ENCODE data around the gene ADAMTSL5. TPM values are rescaled to one million over a fixed set of nuclear protein-coding genes. Genes with fewer than 3 reads are reported as not detected.

ADAMTSL5 gene
- total and polyA plus RNA-seq, 10 donors = 0.13 to 2.0 (median 0.50) TPM

DNA sequence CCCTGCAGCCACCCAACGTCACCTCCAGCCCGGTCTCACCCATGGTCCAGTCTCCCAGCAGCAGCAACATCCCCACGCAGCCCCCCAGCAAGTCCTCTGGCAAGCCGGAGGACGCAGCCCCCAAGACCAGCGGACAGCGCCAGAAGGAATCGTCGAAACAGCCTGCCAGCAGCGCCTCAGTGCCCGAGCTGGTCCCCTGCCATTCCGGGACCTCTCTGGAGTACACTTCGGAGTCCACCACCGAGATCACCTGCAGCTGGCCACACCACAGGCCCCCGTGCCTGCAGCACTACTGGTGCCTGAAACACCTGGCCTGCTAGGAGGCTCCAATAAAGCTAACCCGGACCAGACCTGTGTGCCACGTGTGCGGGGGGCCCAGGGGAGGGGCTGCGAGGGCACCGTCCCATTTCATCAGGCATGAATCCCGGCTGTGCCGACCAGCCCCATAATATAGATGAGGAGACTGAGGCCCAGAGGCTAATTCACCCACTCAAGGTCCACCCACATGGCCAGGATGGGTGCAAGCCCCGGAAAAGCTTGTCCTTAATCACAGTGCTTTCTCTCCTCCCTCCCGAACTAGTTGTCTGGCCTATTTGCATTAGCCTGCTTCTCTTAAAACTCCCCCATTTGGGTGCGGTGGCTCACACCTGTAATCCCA lies 15.1 kb downstream of the ADAMTSL5 start:
- TF ChIP-seq, protein P1, sequence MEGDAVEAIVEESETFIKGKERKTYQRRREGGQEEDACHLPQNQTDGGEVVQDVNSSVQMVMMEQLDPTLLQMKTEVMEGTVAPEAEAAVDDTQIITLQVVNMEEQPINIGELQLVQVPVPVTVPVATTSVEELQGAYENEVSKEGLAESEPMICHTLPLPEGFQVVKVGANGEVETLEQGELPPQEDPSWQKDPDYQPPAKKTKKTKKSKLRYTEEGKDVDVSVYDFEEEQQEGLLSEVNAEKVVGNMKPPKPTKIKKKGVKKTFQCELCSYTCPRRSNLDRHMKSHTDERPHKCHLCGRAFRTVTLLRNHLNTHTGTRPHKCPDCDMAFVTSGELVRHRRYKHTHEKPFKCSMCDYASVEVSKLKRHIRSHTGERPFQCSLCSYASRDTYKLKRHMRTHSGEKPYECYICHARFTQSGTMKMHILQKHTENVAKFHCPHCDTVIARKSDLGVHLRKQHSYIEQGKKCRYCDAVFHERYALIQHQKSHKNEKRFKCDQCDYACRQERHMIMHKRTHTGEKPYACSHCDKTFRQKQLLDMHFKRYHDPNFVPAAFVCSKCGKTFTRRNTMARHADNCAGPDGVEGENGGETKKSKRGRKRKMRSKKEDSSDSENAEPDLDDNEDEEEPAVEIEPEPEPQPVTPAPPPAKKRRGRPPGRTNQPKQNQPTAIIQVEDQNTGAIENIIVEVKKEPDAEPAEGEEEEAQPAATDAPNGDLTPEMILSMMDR (IDR thresholded peaks at IDR 0.05 in 8 of 11, conservative IDR thresholded peaks at IDR 0.05 in 3 of 11) = no peak
- no peak for TF ChIP-seq POLR2A (IDR thresholded peaks at IDR 0.05)
- Histone ChIP-seq H3K27me3 (replicated peaks in 1 of 7) (peaks cover 0 to 58% (median 20%) of the 10 kb centered on the region in 7 donors), H3K9me3 (no peaks in the 10 kb centered on the region), H3K27ac (no peak overlapping the region), H3K36me3 (no peaks in the 10 kb centered on the region), H3K4me1 (no peaks in the 10 kb centered on the region), H3K4me3 (no peak overlapping the region)
- WGBS, 5 donors = 82 to 87% (median 85%) methylated on average over 21 to 25 of the region's 25 CpGs
- intact Hi-C loops (cut with DNase I; ENCODE audit: low total_unique reads) = no loop called here
- DNase-seq = no peak

DNA sequence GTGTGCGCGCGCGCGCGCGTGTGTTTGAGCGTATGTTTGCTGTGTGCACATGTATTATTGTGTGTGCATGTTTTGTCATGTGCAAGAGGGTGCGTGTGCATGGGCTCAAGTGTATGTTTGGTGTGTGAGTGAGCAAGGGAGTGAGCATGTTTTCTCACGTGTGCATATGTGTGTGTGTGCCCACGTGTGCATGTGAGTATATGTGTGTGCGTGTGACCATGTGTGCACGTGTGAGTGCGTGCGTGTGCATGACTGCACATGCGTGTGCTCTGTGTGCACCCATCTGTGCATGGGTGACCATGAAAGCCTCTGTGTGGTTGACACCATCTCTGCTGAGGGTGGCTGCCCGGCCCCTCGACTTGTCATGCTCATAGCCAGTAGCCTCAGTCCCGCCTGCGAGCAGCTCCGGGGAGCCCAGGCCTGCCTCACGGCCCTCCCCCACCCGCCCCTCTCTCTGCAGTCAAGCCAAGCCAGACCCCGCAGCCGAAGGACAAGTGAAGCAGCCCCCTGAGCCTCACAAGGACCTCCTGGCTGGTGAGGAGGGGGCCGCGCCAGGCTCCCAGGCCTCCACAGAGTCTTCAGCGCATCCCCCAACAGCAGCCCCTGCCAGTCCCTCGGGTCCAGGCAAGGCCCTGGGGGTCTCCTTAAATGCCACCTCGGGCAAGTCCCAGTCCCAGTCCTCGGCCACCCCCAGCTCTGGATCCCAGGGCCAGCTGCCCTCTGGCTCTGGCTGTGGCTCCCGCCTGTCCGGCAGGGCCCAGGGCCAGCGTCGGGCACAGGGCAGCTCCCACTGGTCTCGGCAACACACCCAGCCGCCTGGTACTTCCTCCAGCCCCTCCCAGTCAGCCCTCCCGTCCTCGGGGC lies 15.9 kb downstream of the ADAMTSL5 start:
- DNase-seq = no peak
- peaks cover 0 to 58% (median 16%) of the 10 kb centered on the region in 7 donors for H3K27me3 ChIP-seq (replicated peaks in 1 of 7)
- peaks cover 0 to 7% (median under 1%) of the 10 kb centered on the region in 6 donors for H3K4me1 ChIP-seq
- TF ChIP-seq, protein P1 (IDR thresholded peaks at IDR 0.05 in 8 of 11, conservative IDR thresholded peaks at IDR 0.05 in 3 of 11) = no peak
- no peak for TF ChIP-seq POLR2AphosphoS5 (IDR thresholded peaks at IDR 0.05)
- no peak for TF ChIP-seq POLR2A (IDR thresholded peaks at IDR 0.05)
- no peak overlapping the region for H3K27ac ChIP-seq
- H3K36me3 ChIP-seq = no peaks in the 10 kb centered on the region
- no peak overlapping the region for H3K4me3 ChIP-seq
- 71 to 82% (median 74%) methylated on average over 25 to 39 of the region's 39 CpGs for WGBS, 5 donors
- intact Hi-C loops (cut with DNase I; ENCODE audit: low total_unique reads) = no loop called here
- no peaks in the 10 kb centered on the region for H3K9me3 ChIP-seq

DNA sequence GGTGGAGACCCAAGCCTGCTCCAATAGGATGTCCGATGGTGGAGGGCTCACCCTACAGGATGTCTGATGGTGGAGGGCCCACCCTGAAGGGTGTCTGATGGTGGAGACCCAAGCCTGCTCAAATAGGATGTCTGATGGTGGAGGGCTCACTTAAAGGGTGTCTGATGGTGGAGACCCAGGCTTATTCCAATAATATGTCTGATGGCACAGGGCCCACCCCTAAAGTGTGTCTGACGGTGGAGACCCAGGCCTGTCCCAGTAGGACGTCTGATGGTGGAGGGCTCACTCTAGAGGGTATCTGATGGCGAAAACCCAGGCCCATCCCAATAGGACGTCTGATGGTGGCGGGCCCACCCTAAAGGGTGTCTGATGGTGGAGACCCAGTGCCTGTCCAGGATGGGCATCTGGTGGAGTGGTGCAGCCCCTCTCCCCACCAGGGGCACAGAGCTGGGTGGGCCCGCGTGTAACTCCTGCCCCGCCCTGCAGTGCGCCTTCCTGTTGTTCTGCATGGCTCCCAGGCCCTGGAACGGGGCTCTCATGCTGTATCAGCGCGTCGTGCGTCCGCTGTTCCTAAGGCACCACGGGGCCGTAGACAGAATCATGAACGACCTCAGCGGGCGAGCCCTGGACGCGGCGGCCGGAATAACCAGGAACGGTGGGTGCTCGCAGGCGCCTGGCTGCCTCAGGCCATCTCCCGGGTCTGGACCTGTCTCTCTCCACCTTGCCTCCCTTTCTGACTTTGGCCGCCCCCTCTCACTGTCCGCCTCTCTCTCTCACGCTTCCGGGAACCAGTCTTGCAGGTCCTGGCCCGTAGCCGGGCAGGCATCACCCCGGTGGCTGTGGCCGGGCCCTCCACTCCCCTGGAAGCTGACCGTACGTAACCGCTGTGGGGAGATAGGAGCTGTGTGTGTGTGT lies 16.8 kb downstream of the ADAMTSL5 start:
- no peak for DNase-seq
- Histone ChIP-seq H3K9me3 (no peaks in the 10 kb centered on the region), H3K27ac (no peak overlapping the region), H3K4me1 (peaks cover 0 to 16% (median 7%) of the 10 kb centered on the region in 6 donors), H3K27me3 (replicated peaks in 1 of 7) (peaks cover 0 to 58% (median 16%) of the 10 kb centered on the region in 7 donors), H3K4me3 (no peak overlapping the region), H3K36me3 (no peaks in the 10 kb centered on the region)
- TF ChIP-seq POLR2AphosphoS5 (IDR thresholded peaks at IDR 0.05) = no peak
- WGBS, 5 donors = 80 to 87% (median 84%) methylated on average over 34 to 40 of the region's 40 CpGs
- intact Hi-C loops (cut with DNase I; ENCODE audit: low total_unique reads) = no loop called here

DNA sequence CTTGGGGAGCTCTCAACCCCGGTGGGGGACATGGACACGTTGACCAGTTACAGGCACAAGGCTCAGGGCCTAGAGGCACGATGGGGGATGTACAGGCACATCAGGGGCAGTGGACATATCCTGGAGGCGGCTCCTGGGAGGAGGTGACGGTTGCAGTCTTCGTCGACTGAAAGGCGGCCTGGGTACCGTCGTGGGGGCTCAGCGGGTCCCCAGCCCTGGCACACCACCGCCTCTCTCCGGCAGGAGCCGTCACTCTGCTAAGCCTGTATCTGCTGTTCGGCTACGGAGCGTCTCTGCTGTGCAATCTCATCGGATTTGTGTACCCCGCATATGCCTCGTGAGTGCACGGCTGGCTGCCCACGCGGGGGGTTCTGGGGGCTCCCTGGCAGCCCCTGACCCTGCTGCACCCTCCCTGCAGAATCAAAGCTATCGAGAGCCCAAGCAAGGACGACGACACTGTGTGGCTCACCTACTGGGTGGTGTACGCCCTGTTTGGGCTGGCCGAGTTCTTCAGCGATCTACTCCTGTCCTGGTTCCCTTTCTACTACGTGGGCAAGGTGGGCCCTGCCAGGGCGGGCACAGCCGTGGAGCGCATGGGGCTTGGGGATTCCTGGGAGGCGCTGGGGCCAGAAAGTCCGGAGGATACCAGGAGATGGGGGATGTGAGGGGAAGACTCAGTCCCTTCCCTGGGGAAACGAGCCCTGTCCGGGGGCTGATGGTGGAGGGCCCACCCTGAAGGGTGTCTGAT lies 17.6 kb downstream of the ADAMTSL5 start:
- H3K27me3 ChIP-seq (replicated peaks in 1 of 7) = peaks cover 0 to 61% (median 16%) of the 10 kb centered on the region in 7 donors
- WGBS, 5 donors = 83 to 92% (median 87%) methylated on average over 29 to 37 of the region's 37 CpGs
- peaks cover 0 to 23% (median 9%) of the 10 kb centered on the region in 6 donors for H3K4me1 ChIP-seq
- no peak overlapping the region for H3K4me3 ChIP-seq
- TF ChIP-seq, protein P1 (IDR thresholded peaks at IDR 0.05 in 8 of 11, conservative IDR thresholded peaks at IDR 0.05 in 3 of 11) = no peak
- no peak for TF ChIP-seq POLR2A (IDR thresholded peaks at IDR 0.05)
- intact Hi-C loops (cut with DNase I; ENCODE audit: low total_unique reads) = no loop called here
- no peak overlapping the region for H3K27ac ChIP-seq
- no peaks in the 10 kb centered on the region for H3K9me3 ChIP-seq
- DNase-seq = no peak
- H3K36me3 ChIP-seq = no peaks in the 10 kb centered on the region

Measured in spleen (tissue), 11 donors.